GM18520 (cell line): ENCODE results near the gene HPSE2.
"Not testable (repeated sequence)": the region's sequence is repeated elsewhere in the genome, so short reads cannot be mapped to it uniquely, and the experiment has no call there.

Experiments used
- ATAC-seq: cut with Tn5 transposase; IDR thresholded peaks from one replicate; pipeline ENCODE4 v1.9.1; 2021; ENCODE audit not compliant: unreplicated experiment

The HPSE2 gene

GRCh38 chr10:99170116-99170675, 65.5 kb downstream of the HPSE2 start:
- ATAC-seq = no peak

- ATAC-seq = no peak
Observed at GRCh38 chr10:99161165-99161564, 74.5 kb downstream of the HPSE2 start.

DNA sequence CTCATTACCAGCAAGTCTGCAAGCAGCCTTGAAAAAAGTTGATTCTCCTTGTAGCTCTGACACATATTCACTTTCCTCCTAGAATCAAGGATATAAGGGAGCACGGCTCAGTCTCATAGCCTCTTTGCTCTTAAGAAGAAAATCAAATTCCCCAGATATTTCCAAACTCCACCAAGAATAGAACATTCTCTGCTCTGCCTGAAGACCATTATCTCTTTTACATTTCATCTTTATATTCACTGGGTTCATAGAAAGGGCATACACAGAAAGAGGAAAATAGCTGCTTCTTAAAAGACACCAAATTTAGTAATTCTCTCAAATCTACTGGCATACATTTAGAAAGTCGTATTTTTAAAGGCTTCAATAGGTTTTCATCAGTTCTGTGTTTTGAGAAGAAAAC, 92.0 kb downstream of the HPSE2 start:
- ATAC-seq = no peak

- no peak for ATAC-seq
Observed at GRCh38 chr10:99143011-99143410, 92.6 kb downstream of the HPSE2 start.

GRCh38 chr10:99132897-99133296, 102.8 kb downstream of the HPSE2 start:
- ATAC-seq = not testable (repeated sequence)

DNA sequence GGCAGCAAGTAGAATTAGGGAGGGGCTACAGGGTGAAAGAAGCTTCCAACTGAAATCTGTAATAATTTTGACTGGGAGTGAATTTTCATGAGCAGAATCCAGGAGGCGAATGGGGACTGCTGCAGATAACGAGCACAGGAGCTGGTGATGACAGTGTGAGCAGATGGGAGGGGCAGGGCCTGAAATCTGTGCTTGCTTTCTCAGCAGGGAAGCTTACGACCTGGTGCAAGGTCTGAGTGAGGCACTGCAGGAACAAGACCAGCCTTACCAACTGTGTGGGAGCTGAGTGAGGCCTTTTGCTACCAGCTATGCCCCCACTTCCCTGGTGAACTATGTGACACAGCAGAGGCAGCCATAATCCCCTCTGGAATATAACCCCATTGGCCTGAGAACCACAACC, 109.8 kb downstream of the HPSE2 start:
- no peak for ATAC-seq

GRCh38 chr10:99124376-99124775, 111.3 kb downstream of the HPSE2 start:
- no peak for ATAC-seq

DNA sequence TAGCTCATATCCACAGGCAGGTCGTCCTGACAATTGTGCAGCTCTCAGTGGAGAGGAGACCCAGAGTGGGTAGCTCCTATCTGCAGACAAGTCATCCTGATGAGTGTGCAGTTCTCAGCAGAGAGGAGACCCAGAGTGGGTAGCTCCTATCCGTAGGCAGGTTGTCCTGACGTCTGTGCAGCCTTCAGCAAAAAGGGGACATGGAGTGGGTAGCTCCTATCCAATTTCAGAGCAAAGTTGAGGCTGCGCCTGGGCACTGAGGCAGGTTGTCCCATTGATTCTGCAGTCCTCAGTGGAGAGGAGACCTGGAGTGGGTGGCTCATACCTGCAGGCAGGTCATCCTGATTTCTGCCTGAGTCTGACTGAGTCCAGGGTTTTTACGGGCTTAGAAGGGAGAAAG, 111.8 kb downstream of the HPSE2 start:
- no peak for ATAC-seq

- ATAC-seq = no peak
Observed at GRCh38 chr10:99123336-99123735, 112.3 kb downstream of the HPSE2 start.

GRCh38 chr10:99119258-99119748, 116.3 kb downstream of the HPSE2 start:
- no peak for ATAC-seq

DNA sequence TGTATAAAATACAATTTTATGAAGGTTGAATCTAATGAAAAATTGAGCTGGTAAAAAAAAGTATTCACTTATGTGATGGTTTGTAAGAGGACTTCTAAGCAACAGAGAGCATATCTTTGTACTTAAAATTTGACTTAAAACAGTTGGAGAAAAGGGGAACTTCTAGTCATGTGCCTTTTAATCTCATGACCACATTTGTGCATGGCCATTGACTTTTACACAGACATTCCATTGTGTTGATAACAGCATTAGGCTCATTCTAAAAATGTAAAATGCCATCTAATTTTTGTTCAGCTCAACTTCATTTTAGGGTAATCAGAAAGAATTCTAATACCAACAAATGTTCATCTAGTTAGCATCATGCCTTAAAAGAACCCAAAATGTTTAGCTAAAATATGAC, 119.9 kb downstream of the HPSE2 start:
- no peak for ATAC-seq

- no peak for ATAC-seq
Observed at GRCh38 chr10:99085358-99085757, 150.3 kb downstream of the HPSE2 start.

DNA sequence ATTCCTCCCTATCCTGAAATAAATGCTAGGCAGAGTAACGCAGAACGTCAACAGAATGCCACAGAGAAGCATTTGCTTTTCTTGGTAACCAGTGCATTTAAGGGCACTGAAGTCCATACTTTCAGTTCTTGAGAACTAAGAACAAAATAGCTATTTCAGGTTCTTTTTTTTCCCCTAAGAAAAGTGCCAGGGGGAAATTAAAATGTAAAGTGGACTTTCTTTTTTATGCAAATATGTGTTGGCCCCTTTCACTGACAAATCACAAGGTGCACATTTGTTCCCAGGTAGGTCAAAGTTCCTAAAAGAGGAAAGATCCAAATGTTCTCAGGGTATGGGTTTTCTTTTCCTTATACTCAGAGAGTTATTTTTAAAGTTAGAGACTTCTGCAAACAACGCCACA, 151.5 kb downstream of the HPSE2 start:
- no peak for ATAC-seq

- no peak for ATAC-seq
Observed at GRCh38 chr10:99080275-99080945, 155.2 kb downstream of the HPSE2 start.

- no peak for ATAC-seq
Observed at GRCh38 chr10:99062591-99062990, 173.1 kb downstream of the HPSE2 start.

DNA sequence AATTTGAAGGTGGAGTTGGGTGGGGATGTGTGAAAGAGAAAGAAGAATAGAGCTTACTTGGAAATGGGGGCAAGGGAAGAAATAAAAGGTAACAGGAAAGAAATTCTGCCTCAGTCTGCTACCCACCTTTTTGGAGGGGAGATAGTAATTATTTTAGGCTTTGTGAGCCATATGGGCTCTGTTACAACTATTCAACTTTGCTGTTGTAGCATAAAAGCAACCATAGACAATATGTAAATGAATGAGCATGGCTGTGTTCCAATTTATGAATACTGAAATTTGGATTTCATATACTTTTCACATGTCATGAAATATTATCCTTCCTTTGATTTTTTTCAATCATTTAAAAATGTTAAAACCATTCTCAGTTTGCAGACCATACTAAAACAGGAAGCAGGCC, 176.9 kb downstream of the HPSE2 start:
- no peak for ATAC-seq

- ATAC-seq = no peak
Observed at GRCh38 chr10:99057936-99058690, 177.5 kb downstream of the HPSE2 start.

DNA sequence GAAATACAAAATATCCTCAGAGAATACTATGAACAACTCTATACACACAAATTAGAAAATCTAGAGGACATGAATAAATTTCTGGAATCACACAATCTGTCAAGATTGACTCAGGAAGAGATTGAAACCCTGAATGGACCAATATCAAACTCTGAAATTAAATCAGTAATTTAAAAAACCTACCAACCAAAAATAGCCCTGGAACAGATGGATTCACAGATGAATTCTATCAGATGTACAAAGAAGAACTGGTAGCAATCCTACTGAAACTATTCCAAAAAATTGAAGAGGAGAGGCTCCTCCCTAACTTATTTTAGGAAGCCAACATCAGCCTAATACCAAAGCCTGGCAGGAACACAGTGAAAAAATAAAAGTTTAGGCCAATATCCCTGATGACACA, 190.0 kb downstream of the HPSE2 start:
- ATAC-seq = no peak

DNA sequence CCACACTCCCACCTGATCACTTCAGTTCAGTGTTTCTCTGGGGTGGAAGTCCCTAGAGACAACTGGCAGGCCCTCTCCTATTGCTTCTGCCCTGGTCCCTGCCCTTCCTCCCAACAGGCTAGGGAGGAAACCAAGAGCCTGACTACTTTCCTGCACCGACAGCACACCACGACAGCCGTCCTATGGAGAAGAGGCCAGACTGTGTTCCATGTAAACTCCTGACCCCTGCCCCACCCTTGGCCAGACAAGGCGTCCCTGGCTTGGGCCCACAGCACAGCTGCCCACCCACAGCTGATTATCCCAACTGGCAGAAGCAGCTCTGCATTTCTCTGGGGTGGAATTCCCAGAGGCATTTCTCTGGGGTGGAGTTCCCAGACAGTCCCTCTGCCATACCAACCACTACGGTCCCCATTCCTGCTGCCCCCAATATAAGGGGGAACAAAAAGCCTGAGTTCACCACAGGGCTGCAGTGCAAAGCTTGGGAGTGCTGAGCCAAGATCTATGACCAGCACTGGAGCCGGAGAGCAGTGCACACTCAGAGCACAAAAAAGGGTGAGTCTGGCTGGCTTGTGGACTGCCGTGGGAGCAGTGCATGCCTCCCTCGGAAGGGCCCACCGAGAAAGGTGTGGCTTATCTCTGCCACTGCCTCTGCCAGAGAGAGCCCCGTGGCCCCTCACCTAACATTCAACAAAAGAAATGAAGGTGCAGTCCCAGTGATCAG, 193.4 kb downstream of the HPSE2 start:
- no peak for ATAC-seq

GRCh38 chr10:99041468-99041867, 194.2 kb downstream of the HPSE2 start:
- ATAC-seq = no peak

DNA sequence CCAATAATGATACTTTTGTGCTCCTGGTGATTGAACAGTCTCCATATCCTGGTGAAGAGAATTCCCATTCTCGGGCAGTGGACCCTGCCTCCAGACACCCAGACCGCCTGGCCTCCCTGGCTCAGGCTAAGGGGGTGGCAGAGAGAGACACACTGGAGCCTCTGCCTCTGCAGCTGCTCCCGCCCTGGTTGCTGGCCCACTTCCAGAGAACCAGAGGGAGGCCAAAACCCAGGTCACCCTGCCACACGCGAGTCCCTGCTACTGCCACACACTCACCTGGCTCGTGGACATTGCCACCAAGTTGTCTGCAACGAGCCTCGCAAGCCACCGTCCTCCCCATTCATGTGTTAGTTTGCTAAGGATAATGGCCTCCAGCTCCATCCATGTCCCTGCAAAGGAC, 221.8 kb downstream of the HPSE2 start:
- no peak for ATAC-seq

GRCh38 chr10:99010286-99010685, 225.4 kb downstream of the HPSE2 start:
- no peak for ATAC-seq
